ENCODE measurements around the gene IQSEC1.

IQSEC1 gene

DNA sequence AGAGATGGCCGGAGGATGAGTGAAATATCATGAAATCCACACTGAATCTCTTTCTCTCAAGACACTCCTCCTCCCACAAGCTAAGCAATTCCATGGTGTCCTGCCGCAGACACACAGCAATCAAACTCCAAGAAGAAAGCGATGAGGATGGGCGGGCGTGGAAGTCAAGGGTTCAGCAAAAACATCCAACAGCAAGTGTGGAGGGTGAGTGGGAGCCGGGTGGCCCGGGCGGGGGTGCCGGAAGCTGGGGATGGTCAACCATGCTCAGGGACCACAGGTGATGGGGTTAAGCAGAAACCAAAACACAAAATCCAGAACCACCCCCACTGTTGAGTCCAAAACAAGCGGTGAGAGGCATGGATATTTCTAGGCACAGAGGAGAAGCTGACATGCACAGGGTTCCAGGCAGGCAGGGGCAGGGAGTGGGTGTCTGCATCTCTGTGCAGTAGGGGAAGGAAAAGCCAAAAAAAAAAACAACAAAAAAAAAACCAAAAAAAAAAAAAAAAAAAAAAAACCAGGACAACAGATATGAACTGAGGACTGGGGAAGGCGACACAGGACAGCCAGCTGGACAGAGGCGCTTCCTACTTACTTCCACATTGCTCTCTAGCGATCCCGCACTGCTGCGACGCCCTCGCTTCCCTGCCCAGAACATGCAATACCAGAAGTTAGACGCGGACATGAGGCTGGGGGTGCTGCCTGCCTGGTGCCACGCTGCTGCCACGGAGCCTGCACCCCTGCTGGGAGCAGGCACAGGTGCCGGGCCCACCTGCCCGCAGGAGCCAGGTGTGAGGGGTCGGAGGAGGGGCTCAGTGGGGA lies 170.8 kb downstream of the IQSEC1 start:
- DNase-seq: no peak

DNA sequence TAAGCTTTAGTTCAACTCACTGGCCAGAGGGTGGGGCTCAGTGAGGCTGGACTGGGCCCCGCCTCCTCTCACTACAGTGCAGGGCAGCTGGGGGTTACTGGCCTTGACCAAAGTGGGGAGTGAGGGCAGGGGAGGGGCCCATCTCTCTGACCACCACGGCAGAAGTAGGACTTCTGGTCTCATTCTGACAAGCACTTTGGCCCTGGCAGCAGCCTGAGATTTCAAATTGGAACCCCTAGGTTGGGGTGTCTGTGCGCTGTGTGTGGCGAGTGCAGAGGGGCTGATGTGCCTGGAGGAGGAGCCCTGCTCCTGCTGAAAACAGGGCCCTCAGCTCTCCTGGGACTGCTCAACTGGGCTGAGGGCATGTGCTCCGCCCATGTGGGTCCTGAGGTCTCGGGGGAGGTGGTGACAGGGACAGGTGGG lies 171.6 kb downstream of the IQSEC1 start:
- peak in 1 of 2 experiments; percentile 59 for DNase-seq

DNA sequence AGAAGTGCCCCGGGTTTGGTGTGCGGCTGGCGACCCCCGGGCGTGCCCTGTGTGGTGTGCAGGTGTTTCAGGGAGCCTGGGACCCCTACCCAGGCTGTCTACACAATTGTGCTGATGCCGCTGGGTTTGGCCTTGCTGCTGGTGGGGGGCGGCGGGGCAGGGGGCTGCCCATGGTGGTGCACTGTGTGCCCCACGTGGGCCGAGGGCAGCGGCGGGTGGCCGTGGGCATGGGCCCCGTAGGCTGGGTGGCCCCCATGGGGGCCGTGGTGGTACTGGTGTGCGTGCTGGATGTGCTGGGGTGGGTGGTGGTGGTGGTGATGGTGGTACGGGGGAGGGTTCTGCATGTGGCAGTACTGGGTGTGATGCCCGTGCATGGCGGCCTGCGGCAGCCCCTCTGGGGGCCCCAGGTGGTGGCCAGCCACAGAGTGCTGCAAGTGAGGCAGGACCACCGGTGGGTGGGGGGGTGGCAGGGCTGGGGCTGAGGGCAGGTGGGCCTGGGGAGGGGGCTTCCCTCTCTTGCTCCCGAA lies 172.3 kb downstream of the IQSEC1 start:
- no peak for DNase-seq

DNA sequence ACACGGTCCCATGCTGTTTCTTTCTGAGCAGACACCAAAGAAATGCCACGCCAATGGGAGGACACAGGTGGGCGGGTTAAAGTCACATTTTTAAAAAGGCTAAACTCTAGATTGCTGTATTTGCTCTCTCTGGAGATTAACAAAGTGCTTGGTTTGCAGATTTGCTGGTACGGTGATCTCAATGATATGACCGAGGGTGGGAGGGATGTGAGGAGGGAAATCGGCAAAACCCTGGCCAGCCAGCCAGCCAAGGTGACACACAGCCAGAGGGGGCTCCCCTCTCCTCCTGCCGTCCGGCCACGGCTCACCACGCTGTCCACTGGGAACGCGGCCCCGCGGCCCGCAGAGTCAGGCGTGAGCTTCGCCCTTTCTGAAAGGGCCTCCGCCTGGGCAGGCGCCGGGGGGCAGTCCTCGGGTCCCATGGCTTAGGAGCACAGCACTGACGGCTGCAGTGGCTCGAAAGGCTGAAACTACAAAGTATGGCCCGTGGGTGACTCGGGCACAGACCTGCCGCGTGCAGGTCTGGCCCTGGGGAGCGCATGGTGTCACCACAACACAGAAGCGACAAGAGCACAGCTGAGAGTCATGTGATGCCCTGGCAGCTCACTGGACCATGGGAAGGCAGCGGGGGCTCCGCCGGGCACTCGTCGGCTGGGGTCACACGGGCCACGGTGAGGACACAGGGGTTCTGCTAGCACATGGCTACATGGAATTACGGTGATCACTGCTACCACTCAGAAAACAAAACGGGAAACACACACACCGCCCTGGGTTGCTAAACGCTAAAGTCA lies 174.1 kb downstream of the IQSEC1 start:
- DNase-seq: no peak

DNA sequence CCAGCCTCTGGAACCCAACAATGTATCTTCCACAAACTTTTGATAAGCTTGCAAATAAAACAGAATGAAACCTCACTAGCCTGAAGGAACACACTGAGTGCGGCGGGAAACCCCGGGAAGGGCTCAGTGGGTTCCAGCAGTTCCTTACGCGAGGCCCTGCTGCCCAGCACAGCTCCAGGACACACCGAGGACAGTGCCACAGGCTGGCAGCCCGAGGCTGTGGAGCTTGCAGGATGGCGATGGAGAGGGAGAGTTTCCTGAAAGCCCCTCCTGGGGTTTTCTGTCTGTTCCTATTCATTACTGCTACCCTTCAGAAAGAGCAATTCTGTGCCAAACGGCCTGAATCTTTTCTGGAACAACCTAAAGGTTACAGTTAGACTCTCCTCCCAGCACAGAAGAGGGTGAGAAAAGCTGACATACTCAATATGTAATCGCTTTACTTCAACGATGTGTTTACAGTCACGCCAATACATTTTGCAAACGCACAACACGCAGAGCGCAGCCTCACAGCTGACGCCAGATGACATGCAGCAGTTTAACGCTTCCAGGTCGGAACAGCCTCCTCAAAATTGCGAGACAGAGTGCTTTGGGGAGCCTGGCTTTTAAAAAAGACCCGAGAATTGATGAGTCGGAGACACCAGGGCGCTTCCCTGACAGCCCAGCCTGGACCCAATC lies 174.8 kb downstream of the IQSEC1 start:
- no peak for DNase-seq

DNA sequence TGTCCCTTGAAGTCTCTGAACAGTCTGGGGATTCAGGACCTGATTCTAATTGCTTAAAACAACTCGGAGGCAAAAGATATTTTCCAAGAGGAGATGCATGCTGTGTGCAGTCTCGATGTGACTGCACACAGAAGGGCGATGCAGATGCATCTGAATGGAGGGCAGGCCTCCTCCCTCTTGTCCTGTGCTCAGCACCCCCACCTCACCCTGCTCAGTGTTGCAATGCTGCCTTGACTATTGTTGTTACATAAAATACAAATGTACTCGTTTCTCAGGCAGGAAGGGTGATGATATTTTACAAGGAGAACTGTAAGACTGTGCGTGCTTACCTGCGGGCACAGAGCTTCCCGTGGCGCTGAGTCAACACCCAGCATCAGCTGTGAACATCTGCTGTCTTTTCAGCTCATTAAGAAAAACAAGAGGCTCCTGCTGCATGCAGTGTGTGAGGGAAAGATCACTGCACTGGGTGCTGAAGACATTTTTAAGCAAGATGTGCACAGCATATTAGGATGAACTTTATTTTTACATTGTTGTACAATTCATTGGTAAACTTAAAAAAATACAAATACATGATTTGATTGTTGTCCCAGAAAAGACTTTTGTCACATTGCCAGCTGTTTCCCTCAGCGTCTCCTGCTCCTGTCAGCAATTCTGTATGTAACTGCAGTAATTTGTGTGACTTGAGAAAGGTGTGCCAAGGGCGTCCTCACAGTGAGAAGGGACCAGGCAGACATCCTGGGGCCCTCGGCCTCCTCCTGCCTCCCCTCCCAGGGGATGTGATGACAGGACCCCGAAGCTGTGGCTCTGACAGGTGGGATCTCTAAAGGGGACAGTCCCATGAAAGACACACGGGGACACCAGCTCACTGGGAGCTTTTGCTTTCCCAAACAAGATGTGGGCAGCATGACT lies 175.6 kb downstream of the IQSEC1 start:
- DNase-seq: no peak

DNA sequence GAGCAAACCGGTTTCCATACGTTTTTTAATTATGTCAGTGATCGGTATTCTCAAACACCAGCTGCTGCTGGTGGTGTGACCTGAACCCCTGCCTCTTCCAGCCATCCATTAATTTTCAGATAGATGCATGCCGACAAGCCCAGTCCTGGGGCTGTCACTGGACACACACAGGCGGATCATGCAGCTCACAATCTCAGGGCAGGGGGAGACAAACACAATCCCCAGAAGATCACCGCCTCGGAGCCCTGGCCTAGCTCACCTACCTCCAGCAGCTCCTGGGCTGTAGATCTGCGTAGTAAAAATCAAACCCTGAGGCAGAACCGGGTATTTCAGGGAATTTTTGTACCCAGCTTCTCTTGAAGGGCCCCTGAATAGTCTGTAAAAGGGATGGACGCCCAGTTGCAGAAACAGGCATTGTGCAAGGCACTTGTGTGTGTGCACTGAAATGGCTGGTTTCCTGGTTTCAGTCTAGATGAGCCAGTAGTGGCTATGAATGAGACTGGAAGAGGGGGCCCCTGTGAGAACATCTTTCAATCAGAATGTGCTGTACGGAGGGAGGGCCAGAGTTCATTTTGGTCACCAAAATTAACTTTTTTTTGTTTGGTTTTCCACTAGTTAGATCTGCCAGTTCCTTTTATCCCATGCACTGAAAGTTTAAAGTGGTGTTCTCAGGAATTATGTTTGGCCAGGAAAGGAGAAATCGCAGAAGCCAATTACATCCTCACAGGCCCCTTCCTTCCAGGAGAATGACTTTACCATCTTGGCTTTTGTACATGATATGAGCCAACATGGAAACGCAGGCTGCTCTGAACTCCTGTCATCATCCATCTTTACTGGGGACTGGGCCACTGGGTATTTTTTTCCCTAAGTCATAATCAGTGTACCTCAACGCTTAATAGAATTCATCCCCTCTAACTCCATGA lies 176.9 kb downstream of the IQSEC1 start:
- DNase-seq: no peak

DNA sequence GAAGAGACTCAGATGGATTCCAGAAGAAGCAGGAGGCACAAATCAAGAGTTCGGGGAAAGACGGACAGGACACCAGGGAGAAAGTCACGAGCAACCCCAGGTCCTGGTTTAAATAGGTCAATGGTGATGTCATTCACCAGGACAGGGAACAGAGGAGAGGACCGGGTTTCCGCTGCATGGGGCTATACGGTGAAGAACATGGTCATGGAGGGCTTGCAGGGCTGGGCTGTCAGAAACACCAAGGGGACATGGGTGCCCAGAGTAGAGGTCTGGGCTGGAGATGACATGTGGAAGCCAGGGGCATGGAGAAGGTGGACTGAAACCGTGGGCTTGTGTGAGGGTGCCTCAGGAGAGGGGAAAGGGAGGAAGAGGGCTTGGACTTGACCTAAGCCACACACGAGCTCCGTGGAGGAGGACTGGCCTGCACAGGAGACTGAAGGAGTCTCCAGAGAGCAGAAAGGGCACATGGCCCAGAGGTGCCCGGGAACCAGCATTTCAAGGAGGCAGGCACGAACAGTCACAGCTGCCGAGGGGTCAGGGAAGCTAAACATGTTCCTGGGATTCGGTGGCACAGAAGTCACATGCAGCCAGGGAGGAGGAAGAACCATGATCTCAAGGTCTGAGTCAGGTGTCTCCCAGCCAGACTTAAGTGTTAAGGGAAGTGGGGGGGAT lies 177.7 kb downstream of the IQSEC1 start:
- DNase-seq: no peak

DNA sequence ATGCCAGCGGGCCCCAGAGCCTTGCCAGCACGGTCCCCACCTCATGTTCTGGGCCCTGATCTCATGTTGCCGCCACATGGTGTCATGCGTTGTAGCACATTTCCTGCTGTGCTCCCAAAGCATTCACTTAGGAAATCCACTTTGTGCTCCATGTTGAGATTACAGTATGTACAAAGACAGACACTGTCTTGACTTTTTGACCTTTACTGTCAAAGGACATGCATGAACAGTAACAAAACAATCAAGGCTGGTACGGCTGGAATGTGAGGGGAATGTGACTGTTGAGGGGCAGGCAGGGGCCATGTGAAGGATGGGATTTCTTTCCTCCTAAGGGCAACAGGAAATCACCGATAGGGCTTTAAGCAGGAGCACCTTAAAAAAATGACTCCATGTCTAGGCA lies 178.6 kb downstream of the IQSEC1 start:
- DNase-seq: no peak

DNA sequence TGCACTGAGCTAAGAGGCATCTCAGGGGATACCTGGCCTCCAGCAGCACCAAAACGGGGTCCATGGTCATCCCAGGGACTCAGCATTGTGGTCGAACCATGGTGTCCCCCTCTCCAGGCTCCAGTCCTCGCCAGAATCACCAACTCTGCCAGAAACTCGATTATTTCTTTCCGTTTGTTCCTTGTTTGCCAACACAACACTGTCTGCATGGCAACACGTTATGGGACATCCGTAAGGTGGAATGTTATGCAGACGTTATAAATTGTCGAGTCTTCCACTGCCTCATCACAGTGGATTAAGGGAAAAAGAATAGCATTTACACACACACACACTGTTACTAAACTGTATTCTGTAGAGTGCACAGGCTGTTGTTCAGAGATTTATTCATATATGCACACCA lies 179.4 kb downstream of the IQSEC1 start:
- DNase-seq: no peak

DNA sequence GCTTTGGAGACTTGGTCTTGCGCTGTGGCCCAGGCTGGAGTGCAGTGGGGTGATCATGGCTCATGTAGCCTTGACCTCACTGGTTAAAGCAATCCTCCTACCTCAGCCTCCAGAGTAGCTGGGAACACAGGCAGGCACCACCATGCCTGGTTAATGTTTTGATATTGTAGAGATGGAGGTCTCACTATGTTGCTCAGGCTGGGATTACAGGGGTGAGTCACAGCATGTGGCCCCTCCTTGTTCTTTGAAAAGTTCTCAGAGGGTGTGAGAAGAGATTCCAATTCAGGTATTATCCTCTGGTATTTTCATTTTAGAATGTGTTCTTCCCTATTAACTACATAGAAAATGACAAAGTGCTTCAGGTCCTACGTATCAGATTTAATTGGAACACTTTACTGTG lies 180.0 kb downstream of the IQSEC1 start:
- DNase-seq: no peak

DNA sequence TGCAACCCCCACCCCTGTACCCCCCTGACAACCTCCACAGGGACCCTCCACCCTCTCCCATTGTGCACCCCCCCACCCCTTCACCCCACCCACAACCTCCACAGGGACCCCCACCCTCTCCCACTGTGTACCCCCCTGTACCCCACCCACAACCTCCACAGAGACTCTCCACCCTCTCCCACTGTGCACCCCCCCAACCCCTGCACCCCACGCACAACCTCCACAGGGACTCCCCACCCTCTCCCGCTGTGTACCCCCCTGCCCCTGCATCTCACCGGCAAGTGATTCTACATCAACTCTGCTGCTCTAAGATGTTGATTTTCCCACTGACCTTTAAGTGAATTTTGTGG lies 180.4 kb downstream of the IQSEC1 start:
- no peak for DNase-seq

DNA sequence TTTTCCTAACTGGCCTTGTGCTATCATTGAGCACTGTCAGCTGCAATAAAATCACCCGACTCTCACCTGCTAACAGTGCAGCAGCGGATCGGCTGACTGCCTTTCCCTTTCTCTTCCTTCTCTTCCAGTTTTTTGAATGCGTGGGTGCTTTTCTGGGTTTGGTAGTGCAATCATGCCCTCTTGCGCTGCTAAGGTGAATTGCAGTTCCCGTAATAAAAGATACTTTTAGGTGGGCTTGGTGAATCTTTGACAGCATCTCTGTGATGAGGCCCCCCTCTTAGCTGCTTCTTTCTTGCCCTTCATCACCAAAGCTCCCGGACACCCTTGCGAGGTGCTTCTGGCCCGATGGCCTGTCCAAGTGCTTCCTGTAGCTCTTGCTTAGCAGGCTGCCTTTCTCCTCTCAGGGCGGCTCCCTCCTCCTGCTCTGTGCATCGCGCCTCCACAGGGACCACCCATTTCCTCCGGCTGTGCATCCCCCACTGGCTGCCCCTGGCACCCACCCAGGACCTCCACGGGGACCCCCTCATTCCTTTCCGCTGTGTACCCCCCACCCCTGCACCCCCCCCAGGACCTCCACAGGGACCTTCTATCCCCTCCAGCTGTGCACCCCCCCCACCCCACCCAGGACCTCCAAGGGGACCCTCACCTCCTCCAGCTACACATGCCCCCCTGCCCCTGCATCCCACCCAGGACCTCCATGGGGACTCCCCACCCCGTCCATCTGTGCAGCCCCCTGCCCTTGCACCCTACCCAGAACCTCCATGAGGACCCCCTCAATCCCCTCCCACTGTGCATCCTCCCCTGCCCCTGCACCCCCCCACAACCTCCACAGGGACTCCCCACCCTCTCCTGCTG lies 181.0 kb downstream of the IQSEC1 start:
- DNase-seq: peak; percentile 54 to 79

DNA sequence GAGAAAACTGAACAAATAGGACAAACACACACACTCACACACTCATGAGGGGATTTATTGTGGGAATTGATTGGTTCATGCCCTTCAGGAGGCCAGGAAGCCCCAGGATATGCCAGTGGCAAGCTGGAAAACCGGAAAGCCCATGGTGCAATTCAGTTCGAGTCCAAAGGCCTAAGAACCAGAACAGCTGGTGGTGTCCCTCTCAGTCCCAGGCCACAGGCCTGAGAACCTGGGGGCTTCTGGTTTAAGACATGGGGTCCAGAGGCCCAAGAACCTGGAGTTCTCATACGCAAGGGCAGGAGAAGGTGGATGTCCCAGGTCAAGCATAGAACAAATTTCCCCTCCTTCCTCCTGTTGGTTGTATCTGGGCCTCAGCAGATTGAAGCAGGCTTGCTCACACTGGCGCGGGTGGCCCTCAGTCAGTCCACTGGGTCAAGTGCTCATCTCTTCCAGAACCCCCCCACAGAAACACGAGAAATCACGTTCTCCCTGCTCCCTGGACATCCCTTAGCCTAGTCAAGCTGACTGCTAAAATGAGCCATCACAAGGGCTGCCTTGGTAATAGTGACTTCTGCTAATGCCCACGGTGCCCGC lies 181.7 kb downstream of the IQSEC1 start:
- DNase-seq: no peak

DNA sequence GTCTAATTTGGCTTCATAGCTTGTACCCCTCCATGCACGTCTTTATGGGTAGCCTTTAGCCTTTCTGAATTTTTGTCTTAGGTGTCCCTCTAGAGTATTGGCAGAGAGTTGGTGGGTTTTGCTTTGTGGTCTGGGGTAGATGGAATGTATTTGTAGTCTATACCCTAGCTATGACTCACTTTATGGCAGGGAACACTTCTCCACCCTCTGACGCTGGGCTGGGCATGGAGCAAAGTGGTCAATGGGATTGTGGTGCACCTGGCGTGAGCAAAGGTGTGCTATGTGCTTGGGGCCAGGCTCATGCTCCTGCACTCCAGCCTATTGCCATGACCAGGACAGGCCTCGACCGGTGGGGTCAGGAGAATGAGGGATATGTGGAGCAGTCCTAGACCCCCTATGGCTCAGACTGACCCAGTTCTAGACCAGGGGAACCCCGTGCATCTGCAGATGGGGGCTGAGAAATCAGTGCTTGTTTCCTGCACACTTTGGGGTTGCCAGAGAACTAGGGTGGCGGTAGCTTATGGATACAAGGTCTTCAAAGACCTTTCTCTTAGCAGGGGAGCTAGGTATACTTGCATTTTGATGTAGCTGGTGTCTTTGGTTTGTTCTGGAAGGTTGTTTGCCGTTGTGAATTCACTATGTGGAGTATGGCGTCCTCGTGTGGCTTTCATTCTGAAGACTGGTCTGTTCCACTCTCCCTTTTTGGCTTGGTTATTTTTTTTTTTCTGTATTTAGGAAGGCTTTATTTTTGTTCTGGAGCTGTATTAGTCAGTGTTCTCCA lies 182.4 kb downstream of the IQSEC1 start:
- no peak for DNase-seq

DNA sequence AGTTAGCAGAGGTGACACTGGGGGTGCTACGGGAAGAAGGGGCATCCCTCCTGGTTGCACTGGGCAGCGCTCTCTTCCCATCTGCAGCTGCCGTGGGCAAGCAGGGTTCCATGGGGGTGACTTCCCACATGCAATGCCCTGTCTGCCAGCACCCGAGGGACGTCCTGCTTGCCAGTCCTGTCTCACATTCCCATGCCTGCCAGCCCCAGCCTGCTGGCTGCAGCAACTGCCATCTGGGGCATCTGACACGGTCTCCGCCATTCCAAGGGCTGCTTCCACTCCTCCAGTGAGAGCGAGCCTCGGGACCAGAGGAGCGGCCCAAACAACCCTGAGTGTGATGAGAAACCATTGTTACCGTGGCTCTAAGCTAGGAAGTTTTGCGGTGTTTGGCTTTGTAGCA lies 186.5 kb downstream of the IQSEC1 start:
- no peak for DNase-seq

DNA sequence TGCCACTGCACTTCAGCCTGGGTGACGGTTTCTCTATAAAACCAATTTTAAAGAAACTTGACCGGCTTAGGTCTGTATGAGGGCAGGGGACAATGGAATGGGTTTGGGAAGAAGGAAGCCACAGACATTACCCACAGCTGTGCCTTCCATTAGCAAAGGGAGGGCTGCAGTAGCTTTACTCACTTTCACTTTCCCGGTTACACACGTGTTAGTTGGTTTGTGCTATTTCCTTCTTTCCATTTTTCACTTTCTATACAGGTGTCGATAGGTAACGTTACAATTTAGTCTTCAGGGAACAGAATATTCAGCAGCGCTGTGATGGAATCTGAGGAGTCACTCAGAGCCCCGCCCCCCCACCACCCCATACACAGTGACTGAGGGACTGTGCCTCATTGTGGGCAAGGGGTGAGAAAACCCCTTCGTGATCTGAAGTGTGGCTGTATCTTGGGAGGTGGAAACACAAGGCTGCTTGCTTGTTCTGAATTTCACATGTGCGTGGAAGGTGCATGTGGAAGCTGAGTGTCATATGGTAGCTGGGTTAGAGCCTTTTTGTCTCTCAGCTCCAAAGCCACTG lies 187.0 kb downstream of the IQSEC1 start:
- no peak for DNase-seq

DNA sequence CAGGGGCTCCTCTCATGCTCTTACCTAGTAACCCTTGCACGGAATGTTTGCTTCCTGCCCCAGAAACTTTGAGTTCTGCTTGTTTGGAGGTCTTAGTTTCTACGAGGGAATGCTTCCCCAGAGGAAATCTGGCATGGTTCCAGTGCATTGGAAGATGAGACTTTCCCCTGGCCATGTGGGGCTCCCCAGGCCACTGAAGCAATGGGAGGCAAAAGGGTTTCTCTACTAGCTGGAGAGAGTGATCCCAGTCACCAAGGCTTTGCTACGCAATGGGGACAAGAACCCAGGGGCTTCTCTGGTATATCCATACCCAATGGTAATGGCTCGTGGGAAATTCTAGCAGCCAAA lies 187.7 kb downstream of the IQSEC1 start:
- DNase-seq: no peak
